B cell (primary cell): ENCODE results near the gene MAPRE2. TPM values are rescaled to one million over a fixed set of nuclear protein-coding genes. Genes with fewer than 3 reads are reported as not detected.

ENCODE experiments used
- ATAC-seq: fragments of 200-7000 bp; cut with Tn5 transposase; one replicate; pipeline ENCODE4 v1.10.0; 2021; ENCODE audit warnings: low read depth, mild to moderate bottlenecking, moderate number of reproducible peaks, moderate library complexity
- CTCF ChIA-PET: fragments of 350-600 bp; sonication (Branson Sonifier 250); formaldehyde crosslinking; loops from one replicate; lab custom pipeline; 2021; ENCODE audit warnings: antibody characterized with exemption, inconsistent platforms; lab: Charles Lee
- POLR2A ChIA-PET: fragments of 350-600 bp; sonication (Branson Sonifier 250); formaldehyde crosslinking; loops from one replicate; lab custom pipeline; 2021; ENCODE audit warnings: antibody characterized with exemption; lab: Charles Lee
- DNase-seq: peaks from one replicate; pipeline ENCODE4 v3.0.0; 2013
- H2AFZ ChIP-seq: 2 replicates; pipeline ENCODE4 v1.6.1; 2012; ENCODE audit warnings: mild to moderate bottlenecking, low read depth, low read length; ENCODE audit not compliant: insufficient read depth, poor library complexity, severe bottlenecking
- H3K27ac ChIP-seq, 2 donors: 1 replicate in 1 of 2; 2 replicates in 1 of 2; pipeline ENCODE4 v1.5.1; 2012 to 2013; ENCODE audit warnings: low read length in 2 of 2, mild to moderate bottlenecking in 2 of 2, moderate library complexity in 1 of 2
- H3K27me3 ChIP-seq, 4 experiments: fragments of 200-600 bp in 1 of 4; sonication (generic) in 1 of 4; replicated peaks in 1 of 4; 1 replicate in 2 of 4; 2 replicates in 2 of 4; pipeline versions ENCODE4 v1.6.1 to v1.7.0; 2013 to 2016; ENCODE audit warnings: low read length in 3 of 4, mild to moderate bottlenecking in 2 of 4, mixed read lengths in 1 of 4, moderate library complexity in 1 of 4; ENCODE audit not compliant: insufficient read depth in 4 of 4, control insufficient read depth in 3 of 4; ENCODE audit errors: control extremely low read depth in 1 of 4
- H3K36me3 ChIP-seq, 2 experiments: replicated peaks in 1 of 2; 1 replicate in 1 of 2; 2 replicates in 1 of 2; pipeline versions ENCODE4 v1.6.1 to v1.7.1; 2013; ENCODE audit warnings: low read length in 1 of 2; ENCODE audit not compliant: insufficient read depth in 2 of 2, control insufficient read depth in 1 of 2; ENCODE audit errors: control extremely low read depth in 1 of 2, extremely low read depth in 1 of 2
- H3K4me1 ChIP-seq, 2 donors: fragments of 200-600 bp in 1 of 2; sonication (generic) in 1 of 2; 1 replicate in 1 of 2; 2 replicates in 1 of 2; pipeline versions ENCODE4 v1.5.1 to v1.6.1; 2013 to 2017; ENCODE audit warnings: low read length in 2 of 2; ENCODE audit not compliant: control insufficient read depth in 2 of 2, insufficient read depth in 2 of 2
- H3K4me2 ChIP-seq: replicated peaks from 2 replicates; pipeline ENCODE3; 2012; ENCODE audit warnings: mild to moderate bottlenecking, low read depth, low read length; ENCODE audit not compliant: poor library complexity, severe bottlenecking
- H3K4me3 ChIP-seq, 5 experiments: fragments of 200-600 bp in 1 of 5; sonication (generic) in 1 of 5; 1 replicate in 3 of 5; 2 replicates in 2 of 5; pipeline versions ENCODE4 v1.5.1 to v1.7.0; 2011 to 2016; ENCODE audit warnings: low read length in 4 of 5, mild to moderate bottlenecking in 4 of 5, low read depth in 2 of 5, control low read depth in 1 of 5, moderate library complexity in 1 of 5; ENCODE audit not compliant: insufficient read depth in 1 of 5; ENCODE audit errors: control extremely low read depth in 1 of 5, extremely low read depth in 1 of 5
- H3K79me2 ChIP-seq: fragments of 200-600 bp; sonication (generic); one replicate; pipeline ENCODE4 v1.6.0; 2016; ENCODE audit warnings: low read length; ENCODE audit not compliant: control insufficient read depth, insufficient read depth
- H3K9ac ChIP-seq: fragments of 200-600 bp; sonication (generic); 2 replicates; pipeline ENCODE4 v1.6.1; 2017; ENCODE audit warnings: mild to moderate bottlenecking, low read length, moderate library complexity
- H3K9me3 ChIP-seq, 3 donors: one replicate each; pipeline versions ENCODE4 v1.6.1 to v1.7.1; 2013; ENCODE audit warnings: low read length in 2 of 3; ENCODE audit not compliant: control insufficient read depth in 2 of 3, insufficient read depth in 1 of 3; ENCODE audit errors: control extremely low read depth in 1 of 3
- H4K20me1 ChIP-seq: 2 replicates; pipeline ENCODE4 v1.6.0; 2012; ENCODE audit warnings: mild to moderate bottlenecking, low read length; ENCODE audit not compliant: insufficient read depth, control insufficient read depth, poor library complexity, severe bottlenecking
- H3K27ac Mint-ChIP-seq: one replicate; pipeline ENCODE4 v1.8.0; 2021; ENCODE audit warnings: mixed read lengths
- H3K27me3 Mint-ChIP-seq: one replicate; pipeline ENCODE4 v1.8.0; 2021; ENCODE audit warnings: mixed read lengths
- H3K4me1 Mint-ChIP-seq: one replicate; pipeline ENCODE4 v1.8.0; 2021; ENCODE audit warnings: mixed read lengths
- H3K4me3 Mint-ChIP-seq: one replicate; pipeline ENCODE4 v1.8.0; 2021; ENCODE audit warnings: mixed read lengths
- H3K9me3 Mint-ChIP-seq: one replicate; pipeline ENCODE4 v1.8.0; 2022; ENCODE audit warnings: mixed read lengths; ENCODE audit not compliant: insufficient read depth
- CTCF ChIP-seq: fragments of 200-600 bp; IDR thresholded peaks from one replicate; pipeline ENCODE4 v1.8.0; 2022; ENCODE audit warnings: antibody characterized with exemption, mild to moderate bottlenecking
- EZH2 ChIP-seq: IDR thresholded peaks from 2 replicates; pipeline ENCODE4 v1.6.1; 2012; ENCODE audit warnings: borderline replicate concordance, low read depth, mild to moderate bottlenecking, moderate library complexity, low read length; ENCODE audit not compliant: insufficient read depth, poor library complexity, severe bottlenecking
- WGBS: methylation state at CpG from one replicate; pipeline ENCODE4 v1.1.5; 2013; ENCODE audit warnings: missing lambda C conversion rate; ENCODE audit not compliant: insufficient coverage; 5-methylcytosine and 5-hydroxymethylcytosine counted together
- intact Hi-C: fragments of 100-400 bp; cut with micrococcal nuclease; formaldehyde crosslinking; loops from one replicate; pipeline ENCODE4 v1.10.0; 2022
- polyA plus RNA-seq: library from polyadenylated mRNA; depleted of rRNA; stranded (reverse); fragments of >200 nt; gene quantifications from 2 replicates; pipeline ENCODE4 v1.2.3, GENCODE V29; 2012
- total RNA-seq, 2 donors: library from RNA; stranded (reverse); fragments of 120-200 nt in 1 of 2; gene quantifications; 1 replicate in 1 of 2; 2 replicates in 1 of 2; pipeline versions ENCODE4 v1.2.3 to v1.2.4, GENCODE V29; 2013 to 2022

Gene MAPRE2
- total and polyA plus RNA-seq, 2 donors (not counting 1 experiment from before 2014, with no cell fraction given) = 36.7 to 63.3 TPM

GRCh38 chr18:34999756-35000289 lies 41.4 kb upstream of the MAPRE2 start:
- POLR2A ChIA-PET = no interaction called here
- Histone ChIP-seq H3K4me3 (no peak overlapping the region), H3K36me3 (no peaks in the 10 kb centered on the region), H3K9me3 (no peaks in the 10 kb centered on the region), H2AFZ (no peak overlapping the region), H3K9ac (no peak overlapping the region), H3K27ac (no peak overlapping the region), H3K4me2 (no peak overlapping the region), H4K20me1 (no peaks in the 10 kb centered on the region), H3K79me2 (no peaks in the 10 kb centered on the region), H3K4me1 (no peaks in the 10 kb centered on the region), H3K27me3 (peaks cover 0 to 3% (median 0%) of the 10 kb centered on the region in 4 experiments)
- Mint-ChIP-seq H3K27me3 (peaks cover 9% of the 10 kb centered on the region), H3K27ac (no peak overlapping the region), H3K4me3 (no peak overlapping the region), H3K9me3 (no peaks in the 10 kb centered on the region), H3K4me1 (no peaks in the 10 kb centered on the region)
- intact Hi-C loops = no loop called here
- WGBS = 92% methylated on average over 3 of the region's 4 CpGs
- no peak for ATAC-seq
- no peak for TF ChIP-seq EZH2
- no peak for TF ChIP-seq CTCF
- no peak for DNase-seq
- CTCF ChIA-PET = interaction anchor here (0.7 kb wide), 1 partner anchor 100 kb away, joined by 3 read pairs; no protein-coding TSS in a partner anchor

GRCh38 chr18:35000457-35000856 lies 40.8 kb upstream of the MAPRE2 start:
- no CpG with 5 or more reads among the region's 3 CpGs for WGBS
- POLR2A ChIA-PET = no interaction called here
- intact Hi-C loops = no loop called here

More at GRCh38 chr18:35000457-35000856, 40.8 kb upstream of the MAPRE2 start:
- Histone ChIP-seq H4K20me1 (no peaks in the 10 kb centered on the region), H3K27me3 (peaks cover 0 to 2% (median 0%) of the 10 kb centered on the region in 4 experiments), H3K9ac (no peak overlapping the region), H3K36me3 (no peaks in the 10 kb centered on the region), H3K9me3 (no peaks in the 10 kb centered on the region), H3K4me1 (no peaks in the 10 kb centered on the region), H3K79me2 (no peaks in the 10 kb centered on the region), H3K27ac (no peak overlapping the region), H3K4me3 (no peak overlapping the region), H2AFZ (no peak overlapping the region), H3K4me2 (no peak overlapping the region)
- ATAC-seq (no peak), DNase-seq (no peak)
- H3K27ac Mint-ChIP-seq = no peak overlapping the region
- peaks cover 4% of the 10 kb centered on the region for H3K27me3 Mint-ChIP-seq
- no peak overlapping the region for H3K4me3 Mint-ChIP-seq
- CTCF ChIA-PET = interaction anchor here (0.7 kb wide), 1 partner anchor 100 kb away, joined by 3 read pairs; no protein-coding TSS in a partner anchor
- no peak for TF ChIP-seq EZH2
- no peaks in the 10 kb centered on the region for H3K4me1 Mint-ChIP-seq
- H3K9me3 Mint-ChIP-seq = no peaks in the 10 kb centered on the region
